ENCODE results near the gene LPAR2.

LPAR2 gene

GRCh38 chr19:19653597-19654147, 25.7 kb upstream of the LPAR2 start:
- no peak for DNase-seq (ENCODE audit: low read depth)

GRCh38 chr19:19652482-19653295, 24.7 kb upstream of the LPAR2 start:
- DNase-seq (ENCODE audit: low read depth) = no peak

DNA sequence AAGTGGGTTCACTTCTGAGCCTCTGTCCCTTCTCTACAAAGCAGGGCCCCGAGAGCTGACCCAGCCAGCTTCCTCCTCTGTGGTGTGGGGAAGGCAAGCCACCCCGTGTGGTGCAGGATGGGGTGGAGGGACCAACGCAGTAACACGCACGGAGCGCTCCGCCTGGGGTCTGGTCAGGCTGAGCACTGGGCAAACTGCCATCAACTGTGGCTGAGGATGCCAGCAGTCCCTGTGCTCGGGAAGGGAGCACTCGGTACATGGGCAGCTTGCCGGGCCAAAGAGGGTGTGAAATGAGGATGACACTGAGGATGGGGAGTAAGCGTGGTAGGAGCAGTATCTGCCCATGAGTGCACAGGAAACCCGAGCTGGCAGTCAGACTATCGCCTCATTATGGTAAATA, 23.1 kb upstream of the LPAR2 start:
- no peak for DNase-seq (ENCODE audit: low read depth)

GRCh38 chr19:19650331-19650730, 22.3 kb upstream of the LPAR2 start:
- DNase-seq (ENCODE audit: low read depth) = no peak

GRCh38 chr19:19649580-19649995, 21.6 kb upstream of the LPAR2 start:
- no peak for DNase-seq (ENCODE audit: low read depth)

GRCh38 chr19:19649155-19649554, 21.1 kb upstream of the LPAR2 start:
- no peak for DNase-seq (ENCODE audit: low read depth)

DNA sequence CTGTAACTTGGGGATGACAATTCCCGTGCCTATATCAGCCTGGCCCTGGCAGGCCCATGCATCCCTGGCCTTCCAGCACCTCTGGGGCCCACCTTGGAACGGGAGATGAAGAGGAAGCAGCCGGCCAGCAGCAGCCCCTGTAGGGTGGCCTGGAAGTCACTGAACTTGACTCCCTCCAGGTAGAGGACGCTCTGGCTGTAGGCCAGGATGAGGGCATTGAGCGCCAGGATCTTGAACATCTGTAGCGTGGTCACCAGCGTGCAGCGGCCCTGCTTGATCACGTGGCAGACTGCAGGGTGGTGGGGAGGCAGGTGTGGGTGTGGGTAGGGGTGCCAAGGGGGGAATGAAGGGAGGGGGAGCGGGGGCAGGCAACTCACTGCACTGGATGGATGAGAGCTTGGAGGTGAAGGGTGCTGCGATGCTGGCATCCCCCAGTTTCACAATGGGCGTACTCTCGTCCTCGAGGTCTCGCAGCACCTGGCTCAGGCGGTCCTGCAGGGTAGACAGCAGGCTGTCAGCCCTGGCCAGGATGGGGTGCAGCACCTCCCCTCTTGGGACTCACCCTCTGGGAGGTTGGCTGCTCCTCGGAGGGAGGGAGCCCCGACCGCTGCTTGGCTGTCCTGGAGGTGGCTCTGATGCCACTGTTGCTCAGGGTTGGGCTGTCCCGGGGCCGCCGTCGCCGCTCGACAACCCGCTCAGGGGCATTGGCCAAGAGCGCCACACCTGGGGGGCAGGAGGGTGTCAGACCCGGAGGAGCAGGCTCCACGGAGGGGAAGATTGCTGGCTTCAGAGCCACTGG, 19.2 kb upstream of the LPAR2 start:
- no peak for DNase-seq (ENCODE audit: low read depth)

GRCh38 chr19:19645233-19645870, 17.3 kb upstream of the LPAR2 start:
- no peak for DNase-seq (ENCODE audit: low read depth)

GRCh38 chr19:19644054-19644388, 16.0 kb upstream of the LPAR2 start:
- DNase-seq (ENCODE audit: low read depth) = no peak

DNA sequence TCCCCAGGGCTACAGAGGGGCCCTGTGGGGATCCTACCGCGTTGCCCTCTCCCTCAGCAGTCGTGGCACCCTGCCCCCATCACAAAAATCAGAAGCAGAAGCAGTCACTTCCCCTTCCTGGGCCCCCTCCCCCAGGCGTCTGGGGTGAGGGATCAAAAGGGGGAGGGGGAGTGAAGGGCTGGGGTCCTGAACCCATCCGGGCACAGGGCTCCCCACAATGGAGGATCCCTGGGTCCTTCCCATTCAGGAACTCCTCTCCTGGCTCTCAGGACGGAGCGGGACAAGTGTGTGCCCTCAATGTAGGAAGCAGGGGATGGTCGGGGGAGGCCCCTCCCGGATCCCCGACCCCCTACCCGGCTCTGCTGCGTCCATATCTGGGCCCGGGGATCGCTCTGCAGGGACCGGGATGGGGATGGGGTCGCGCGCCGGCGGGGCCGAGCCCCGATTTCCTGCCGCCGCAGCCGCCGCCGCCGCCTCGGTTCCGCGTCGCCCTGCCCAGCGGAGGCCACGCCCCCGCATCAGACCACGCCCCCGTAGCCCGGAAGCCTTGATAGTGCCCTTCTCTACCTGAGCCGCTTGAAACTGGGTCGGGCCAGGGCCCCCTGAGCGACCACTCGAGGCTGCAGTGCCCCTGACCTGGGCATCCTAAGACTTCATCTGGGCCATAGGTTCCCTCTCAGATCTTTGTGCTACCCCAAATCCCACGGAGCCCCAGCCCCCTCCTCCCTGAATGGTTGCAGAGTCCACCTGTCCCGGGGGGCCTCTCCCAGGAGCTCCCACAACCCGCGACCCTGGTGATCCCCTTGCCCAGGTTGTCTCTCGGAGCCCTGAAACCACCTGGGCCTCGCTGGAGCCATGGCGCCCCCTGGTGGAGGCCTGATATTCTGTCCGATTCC, 15.4 kb upstream of the LPAR2 start, which contains the start of gene GMIP:
TSS of gene GMIP (minus strand) at position 500 of the 896 bp plus-strand sequence. CDS start at position 372, 128 bp downstream.
- DNase-seq (ENCODE audit: low read depth) = no peak

- no peak for DNase-seq (ENCODE audit: low read depth)
Measured at GRCh38 chr19:19642506-19643157, 14.6 kb upstream of the LPAR2 start.

DNA sequence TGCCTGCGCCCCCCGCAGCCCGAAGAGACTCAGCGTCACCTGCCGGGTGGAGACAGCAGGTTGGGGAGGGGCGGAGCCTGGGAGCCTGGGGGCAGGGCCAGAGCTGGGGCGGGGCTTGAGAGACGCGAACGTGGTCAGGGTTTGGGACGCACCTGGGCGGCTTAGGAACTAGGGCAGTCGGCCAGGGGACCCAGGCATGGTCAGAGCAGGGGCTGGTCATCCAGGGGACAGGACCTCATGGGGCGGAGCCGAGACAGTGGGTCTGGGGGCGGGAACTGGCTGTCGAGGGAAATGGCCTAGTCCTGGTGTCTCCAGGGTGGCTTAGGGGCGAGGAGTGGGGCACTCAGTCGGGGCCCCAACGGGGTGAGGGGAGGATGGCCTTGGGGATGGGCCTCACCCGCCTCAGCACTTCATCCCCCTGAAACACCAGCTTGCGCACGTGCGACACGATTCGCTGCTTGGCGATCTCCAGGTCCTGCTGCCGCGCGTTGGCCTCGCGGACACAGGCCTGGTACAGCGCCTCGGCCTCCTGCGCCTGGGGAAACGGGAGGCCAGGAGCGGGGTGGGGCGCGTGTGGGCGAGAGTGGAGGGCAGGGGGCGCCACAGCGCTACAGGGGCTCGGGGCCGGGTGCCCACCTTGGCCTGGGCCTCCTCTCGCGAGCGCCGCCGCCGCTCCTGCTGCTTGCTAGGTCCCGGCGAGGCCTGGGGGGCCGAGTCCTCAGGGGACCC, 9.7 kb upstream of the LPAR2 start:
- no peak for DNase-seq (ENCODE audit: low read depth)

GRCh38 chr19:19637186-19637522, 9.1 kb upstream of the LPAR2 start:
- DNase-seq (ENCODE audit: low read depth) = no peak

DNA sequence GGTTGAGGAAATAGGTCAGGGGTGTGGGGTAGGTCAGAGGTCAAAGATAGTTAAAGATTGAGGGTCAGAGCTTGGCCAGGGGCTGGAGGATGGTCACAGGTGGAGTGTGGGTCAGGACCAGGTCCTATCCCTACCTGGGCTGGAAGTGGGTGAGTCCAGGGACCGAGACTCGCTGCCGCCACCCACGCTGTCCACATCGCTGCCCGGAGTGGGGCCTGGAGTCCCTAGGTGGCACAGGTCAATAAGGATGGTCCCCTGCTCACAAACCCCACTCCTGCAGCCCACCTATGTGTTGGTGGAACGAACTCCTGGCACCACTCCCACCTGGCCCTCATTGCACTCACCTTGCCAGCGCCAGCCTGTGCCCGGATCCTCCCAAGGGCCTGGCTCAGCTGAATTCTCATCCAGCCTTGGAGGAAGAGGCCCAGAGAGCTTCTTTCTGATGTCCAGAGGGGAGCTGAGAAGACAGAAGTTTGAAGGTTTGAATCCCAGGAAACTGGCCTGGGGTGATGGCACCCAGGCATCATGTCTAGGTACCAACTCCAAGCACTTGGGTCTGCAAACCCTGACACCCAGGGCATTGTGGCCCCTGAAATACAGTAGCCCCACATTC, 8.7 kb upstream of the LPAR2 start:
- no peak for DNase-seq (ENCODE audit: low read depth)

DNA sequence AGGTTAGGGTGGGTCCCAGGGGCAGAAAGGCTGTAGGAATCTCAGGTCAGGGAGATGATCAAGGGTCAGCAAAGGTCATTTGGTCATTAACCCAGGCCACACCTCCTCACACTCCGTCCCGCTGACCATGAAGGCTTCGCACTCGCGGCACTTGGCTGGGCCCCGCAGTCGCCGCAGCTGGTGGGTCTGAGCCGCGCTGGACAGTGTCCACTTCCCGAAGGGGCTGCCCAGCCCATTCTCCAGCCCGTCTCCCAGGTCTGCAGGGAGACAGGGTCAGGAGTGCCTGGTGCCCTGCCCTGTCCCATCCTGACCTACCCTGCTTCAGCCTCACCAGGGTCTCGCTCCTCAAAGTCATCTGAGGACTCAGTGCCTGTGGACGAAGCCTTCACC, 7.3 kb upstream of the LPAR2 start:
- no peak for DNase-seq (ENCODE audit: low read depth)

- DNase-seq (ENCODE audit: low read depth) = no peak
Measured at GRCh38 chr19:19634516-19635312, 6.7 kb upstream of the LPAR2 start.

DNA sequence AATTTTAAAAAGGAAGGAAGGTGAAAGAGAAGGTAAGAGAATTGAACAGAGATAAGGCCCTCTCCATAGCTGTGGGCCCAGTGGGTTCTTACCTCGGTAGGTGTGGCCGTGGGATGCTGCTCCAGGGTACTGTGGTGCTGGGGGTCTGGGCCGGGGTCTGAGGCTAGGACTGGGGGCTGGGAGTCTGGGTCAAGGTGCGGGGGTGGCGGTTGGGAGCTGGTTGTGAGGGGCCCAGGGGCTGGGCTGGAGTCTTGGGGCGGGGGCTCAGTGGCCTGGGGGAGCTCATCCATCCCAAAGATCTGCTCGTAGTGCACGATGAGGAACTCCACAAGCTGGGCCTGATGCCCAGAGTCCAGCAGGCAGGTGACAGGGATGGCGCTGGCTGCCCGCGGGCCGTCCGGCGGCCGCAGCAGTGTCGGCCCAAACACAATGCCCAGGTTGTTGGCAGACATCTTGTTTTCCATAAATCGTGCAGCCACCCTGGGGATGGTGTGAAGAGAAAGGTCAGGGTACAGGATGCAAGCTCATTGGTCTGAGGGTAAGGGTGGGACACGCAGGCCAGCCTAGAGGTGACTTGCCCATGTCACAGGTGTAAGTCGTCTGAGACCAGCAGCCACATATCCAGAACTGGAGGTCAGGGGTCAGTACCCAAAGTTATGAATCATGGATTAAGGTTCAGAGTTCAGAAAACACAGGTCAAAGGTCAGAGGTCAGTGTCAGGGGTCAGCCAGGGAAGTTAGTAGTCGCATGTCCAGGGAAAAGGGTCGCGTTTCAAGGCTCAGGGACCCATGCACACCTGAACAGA, 5.9 kb upstream of the LPAR2 start:
- DNase-seq (ENCODE audit: low read depth) = no peak

DNA sequence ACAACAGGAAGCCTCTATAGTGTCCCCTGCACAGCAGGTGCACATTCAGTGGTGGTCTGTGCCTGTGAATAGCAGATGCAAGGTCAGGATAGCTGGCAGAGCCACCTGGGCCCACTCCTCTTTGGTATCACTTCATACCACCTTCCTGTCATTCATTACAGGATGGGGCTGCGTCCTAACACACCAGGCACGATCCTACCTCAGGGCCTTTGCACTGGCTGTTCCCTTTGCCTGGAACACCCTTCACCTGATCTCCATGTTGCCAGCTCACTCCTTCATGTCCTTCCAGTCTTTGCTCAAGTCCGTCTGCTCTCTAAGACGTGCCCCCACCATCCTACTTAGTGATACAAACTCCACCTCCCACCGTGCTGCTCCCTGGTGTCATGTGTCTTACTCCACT, 4.6 kb upstream of the LPAR2 start:
- no peak for DNase-seq (ENCODE audit: low read depth)
